ENCODE results near the gene PODXL2.
"Not testable (repeated sequence)": the region's sequence is repeated elsewhere in the genome, so short reads cannot be mapped to it uniquely, and the experiment has no call there.

PODXL2 gene

DNA sequence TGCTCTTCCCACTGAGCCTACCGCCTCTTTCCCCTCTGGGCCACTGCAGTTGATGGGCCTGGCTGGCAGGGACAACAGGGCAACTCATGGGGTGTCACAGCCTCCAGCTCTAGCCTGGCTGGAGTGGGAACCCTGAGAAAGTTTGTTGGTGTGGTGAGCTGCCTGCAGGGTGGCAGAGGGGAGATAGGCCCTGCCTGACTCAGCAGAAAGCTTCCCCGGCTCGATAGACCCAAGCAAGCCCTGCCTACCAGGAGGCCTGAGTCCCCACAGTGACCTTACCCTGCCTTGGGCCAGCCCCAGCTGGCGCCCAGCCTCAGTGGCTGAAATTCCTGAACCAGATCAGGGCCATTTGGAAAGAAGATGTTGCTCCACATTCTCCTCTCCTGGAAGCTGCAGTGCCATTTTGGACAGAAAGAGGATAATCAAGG lies 73.2 kb downstream of the PODXL2 start:
- no peak for DNase-seq (ENCODE audit: extremely low read depth, insufficient read length)
- TF ChIP-seq, protein P1, sequence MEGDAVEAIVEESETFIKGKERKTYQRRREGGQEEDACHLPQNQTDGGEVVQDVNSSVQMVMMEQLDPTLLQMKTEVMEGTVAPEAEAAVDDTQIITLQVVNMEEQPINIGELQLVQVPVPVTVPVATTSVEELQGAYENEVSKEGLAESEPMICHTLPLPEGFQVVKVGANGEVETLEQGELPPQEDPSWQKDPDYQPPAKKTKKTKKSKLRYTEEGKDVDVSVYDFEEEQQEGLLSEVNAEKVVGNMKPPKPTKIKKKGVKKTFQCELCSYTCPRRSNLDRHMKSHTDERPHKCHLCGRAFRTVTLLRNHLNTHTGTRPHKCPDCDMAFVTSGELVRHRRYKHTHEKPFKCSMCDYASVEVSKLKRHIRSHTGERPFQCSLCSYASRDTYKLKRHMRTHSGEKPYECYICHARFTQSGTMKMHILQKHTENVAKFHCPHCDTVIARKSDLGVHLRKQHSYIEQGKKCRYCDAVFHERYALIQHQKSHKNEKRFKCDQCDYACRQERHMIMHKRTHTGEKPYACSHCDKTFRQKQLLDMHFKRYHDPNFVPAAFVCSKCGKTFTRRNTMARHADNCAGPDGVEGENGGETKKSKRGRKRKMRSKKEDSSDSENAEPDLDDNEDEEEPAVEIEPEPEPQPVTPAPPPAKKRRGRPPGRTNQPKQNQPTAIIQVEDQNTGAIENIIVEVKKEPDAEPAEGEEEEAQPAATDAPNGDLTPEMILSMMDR (IDR thresholded peaks at IDR 0.05; ENCODE audit: insufficient read depth, low read length, poor library complexity, severe bottlenecking) = no peak
- no peak overlapping the region for H3K4me3 ChIP-seq (replicated peaks; ENCODE audit: low read depth, low read length)
- no peaks in the 10 kb centered on the region for H3K27me3 ChIP-seq (replicated peaks; ENCODE audit: control insufficient read depth, insufficient read depth, low read length)
- H3K36me3 ChIP-seq (ENCODE audit: control insufficient read depth, insufficient read depth, low read length) = peaks cover 37% of the 10 kb centered on the region

- peaks cover 33% of the 10 kb centered on the region for H3K36me3 ChIP-seq (ENCODE audit: control insufficient read depth, insufficient read depth, low read length)
- H3K4me3 ChIP-seq (replicated peaks; ENCODE audit: low read depth, low read length); DNase-seq (ENCODE audit: extremely low read depth, insufficient read length); H3K27me3 ChIP-seq (replicated peaks; ENCODE audit: control insufficient read depth, insufficient read depth, low read length): not testable (repeated sequence)
Measured at GRCh38 chr3:127704840-127705239, 75.9 kb downstream of the PODXL2 start.

DNA sequence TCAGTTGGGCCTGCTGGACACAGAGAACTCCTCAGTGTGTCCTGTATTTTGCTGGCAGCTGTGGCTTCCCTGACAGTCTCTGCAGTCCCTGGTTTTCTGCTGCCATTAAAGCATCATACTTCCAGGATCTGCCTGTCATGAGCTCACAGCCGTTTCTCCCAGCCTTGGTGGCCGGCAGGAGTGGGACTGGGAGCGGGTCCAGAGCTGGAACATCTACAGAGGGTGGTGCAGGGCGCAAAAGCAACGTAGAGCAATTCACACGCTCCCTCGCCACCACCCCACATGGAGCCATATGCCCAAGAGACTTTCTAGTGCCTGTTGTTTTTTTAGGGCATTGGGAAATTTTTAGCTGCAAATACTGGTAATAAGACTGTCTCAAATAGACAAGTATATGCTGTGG lies 77.3 kb downstream of the PODXL2 start:
- DNase-seq (ENCODE audit: extremely low read depth, insufficient read length) = no peak
- TF ChIP-seq, protein P1 (IDR thresholded peaks at IDR 0.05; ENCODE audit: insufficient read depth, low read length, poor library complexity, severe bottlenecking) = no peak
- peaks cover 29% of the 10 kb centered on the region for H3K36me3 ChIP-seq (ENCODE audit: control insufficient read depth, insufficient read depth, low read length)

DNA sequence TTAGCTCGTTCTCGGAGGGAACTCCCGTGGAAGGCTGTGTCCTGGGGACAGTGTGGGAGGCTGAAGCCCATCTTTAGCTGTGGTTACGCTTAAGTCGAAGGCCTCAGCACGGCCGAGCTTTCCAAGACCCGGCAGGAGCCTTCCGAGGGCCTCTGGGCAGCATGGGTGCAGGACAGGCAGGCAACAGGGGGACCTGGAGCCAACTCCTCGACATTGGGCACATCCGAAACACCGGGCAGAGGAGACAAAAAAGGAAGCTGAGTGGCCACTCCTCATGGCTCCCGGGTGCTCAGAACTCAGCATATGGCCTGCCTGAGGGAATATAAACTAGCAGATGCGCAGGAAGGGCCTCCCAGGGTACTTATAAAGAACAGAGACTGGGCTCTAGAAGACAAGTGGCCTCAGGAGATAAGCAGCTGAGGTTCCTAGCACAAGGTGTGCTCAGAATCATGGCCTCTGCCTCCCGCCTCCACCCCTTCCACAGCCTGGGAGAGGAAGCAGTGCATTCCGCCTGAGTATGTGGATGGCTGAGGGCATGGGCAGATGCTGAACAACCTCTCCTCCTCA lies 77.9 kb downstream of the PODXL2 start:
- Histone ChIP-seq H3K36me3 (ENCODE audit: control insufficient read depth, insufficient read depth, low read length) (peaks cover 26% of the 10 kb centered on the region), H3K27me3 (replicated peaks; ENCODE audit: control insufficient read depth, insufficient read depth, low read length) (no peaks in the 10 kb centered on the region), H3K4me3 (replicated peaks; ENCODE audit: low read depth, low read length) (no peak overlapping the region)
- DNase-seq (ENCODE audit: extremely low read depth, insufficient read length) = no peak
- TF ChIP-seq, protein P1 (IDR thresholded peaks at IDR 0.05; ENCODE audit: insufficient read depth, low read length, poor library complexity, severe bottlenecking) = no peak

More for the DNA sequence above, 77.3 kb downstream of the PODXL2 start:
- Histone ChIP-seq H3K4me3 (replicated peaks; ENCODE audit: low read depth, low read length) (no peak overlapping the region), H3K27me3 (replicated peaks; ENCODE audit: control insufficient read depth, insufficient read depth, low read length) (no peaks in the 10 kb centered on the region)

DNA sequence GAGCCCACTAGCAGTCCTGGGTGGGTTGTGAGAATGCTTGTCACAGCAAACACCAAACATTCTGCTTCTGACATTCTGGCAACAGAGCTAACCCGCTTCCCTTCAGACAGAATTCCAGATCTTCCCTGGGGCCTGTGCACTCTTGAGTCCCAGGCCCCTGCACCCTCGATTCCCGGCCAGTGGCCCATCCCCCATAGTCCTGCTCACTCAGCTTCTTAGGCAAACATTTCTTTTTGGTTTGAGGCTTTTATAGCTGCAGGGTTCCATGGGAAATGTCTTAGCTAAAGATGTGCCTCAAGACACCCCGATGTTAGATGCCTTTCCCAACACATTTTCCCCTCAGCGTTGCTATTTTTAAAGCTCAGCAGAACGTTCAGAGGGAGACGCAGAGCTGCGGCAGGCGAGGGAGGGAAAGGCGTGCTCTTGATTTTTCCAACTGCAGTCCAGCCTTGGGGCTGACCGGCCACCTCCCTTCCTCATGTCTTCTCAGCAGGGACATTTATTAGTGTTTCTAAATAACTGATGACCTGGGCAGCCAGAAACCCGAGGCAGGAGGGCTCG lies 78.9 kb downstream of the PODXL2 start:
- TF ChIP-seq, protein P1 (IDR thresholded peaks at IDR 0.05; ENCODE audit: insufficient read depth, low read length, poor library complexity, severe bottlenecking) = no peak
- no peak overlapping the region for H3K4me3 ChIP-seq (replicated peaks; ENCODE audit: low read depth, low read length)
- no peaks in the 10 kb centered on the region for H3K27me3 ChIP-seq (replicated peaks; ENCODE audit: control insufficient read depth, insufficient read depth, low read length)
- H3K36me3 ChIP-seq (ENCODE audit: control insufficient read depth, insufficient read depth, low read length) = peaks cover 22% of the 10 kb centered on the region
- no peak for DNase-seq (ENCODE audit: extremely low read depth, insufficient read length)

DNA sequence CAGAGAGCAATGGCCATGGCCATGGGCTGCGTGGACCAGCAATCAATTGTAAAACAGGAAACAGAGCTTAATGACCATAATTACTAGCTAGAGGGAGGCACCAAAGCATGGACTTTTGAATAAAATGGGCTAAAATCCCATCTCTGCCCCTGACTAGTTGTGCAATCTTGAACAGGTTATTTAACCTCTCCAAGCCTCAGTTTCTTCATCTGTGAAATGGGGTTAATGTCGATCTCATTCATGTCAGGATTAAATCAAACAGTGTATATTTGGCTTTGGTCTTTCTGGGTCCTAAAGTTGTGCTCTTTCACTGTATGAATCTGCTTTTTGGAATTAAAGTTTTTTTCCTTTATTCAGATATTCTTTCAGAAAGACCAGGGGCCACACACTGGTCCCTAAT lies 79.9 kb downstream of the PODXL2 start:
- DNase-seq (ENCODE audit: extremely low read depth, insufficient read length) = no peak
- TF ChIP-seq, protein P1 (IDR thresholded peaks at IDR 0.05; ENCODE audit: insufficient read depth, low read length, poor library complexity, severe bottlenecking) = no peak
- no peaks in the 10 kb centered on the region for H3K27me3 ChIP-seq (replicated peaks; ENCODE audit: control insufficient read depth, insufficient read depth, low read length)
- no peak overlapping the region for H3K4me3 ChIP-seq (replicated peaks; ENCODE audit: low read depth, low read length)
- peaks cover 28% of the 10 kb centered on the region for H3K36me3 ChIP-seq (ENCODE audit: control insufficient read depth, insufficient read depth, low read length)
